ENCODE results near the gene KRT80. TPM values are rescaled to one million over a fixed set of nuclear protein-coding genes. Genes with fewer than 3 reads are reported as not detected.

Gene KRT80
- total RNA-seq, 1 donor from 2014 or later, result not detected

DNA sequence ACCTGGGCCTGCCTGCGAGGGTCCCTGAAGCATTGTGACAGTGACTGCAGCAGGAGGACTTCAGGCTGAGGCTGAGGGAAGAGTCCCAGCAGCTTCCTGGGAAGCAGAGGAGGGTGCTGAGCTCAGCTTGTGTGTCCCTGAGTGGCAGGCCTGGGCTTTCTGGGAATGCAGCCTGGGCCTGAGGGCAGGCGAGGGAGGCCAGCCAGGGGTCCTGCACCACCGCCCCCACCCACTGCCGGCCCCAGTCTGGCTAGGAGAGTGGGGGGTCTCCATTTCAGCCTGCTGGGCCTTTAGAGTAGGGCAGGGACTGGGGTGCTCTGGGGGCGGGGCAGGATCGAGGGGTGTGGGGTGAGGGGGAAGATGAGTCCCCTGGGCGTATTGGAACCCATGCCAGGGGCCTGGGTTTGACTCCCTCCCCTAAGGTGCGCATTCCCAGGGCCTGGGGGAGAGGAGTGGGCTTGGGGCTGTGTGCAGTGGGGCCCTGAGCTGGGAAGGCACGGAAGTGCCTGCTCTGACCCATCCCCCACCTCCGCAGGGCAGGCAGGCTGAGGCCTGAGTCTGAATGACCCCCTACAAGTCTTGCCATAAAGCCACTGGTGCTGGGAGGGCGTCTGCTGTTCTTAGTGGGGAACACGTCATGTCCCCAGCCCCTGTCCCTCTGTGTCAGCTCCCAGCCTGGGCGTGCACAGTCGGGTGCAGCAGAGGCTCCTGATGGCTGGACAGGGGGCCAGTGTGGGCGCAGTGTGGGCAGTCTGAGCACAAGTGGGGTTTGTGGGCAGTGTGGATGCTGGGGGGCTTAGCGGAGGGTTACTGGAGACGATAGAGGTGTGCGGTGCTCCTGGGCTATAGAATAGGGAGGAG lies 46.4 kb downstream of the KRT80 start:
- no peak for DNase-seq (ENCODE audit: low read depth, low spot score)
- TF ChIP-seq CTCF (conservative IDR thresholded peaks at IDR 0.05), result no peak
- H3K27me3 Mint-ChIP-seq (ENCODE audit: low read depth), result no peaks in the 10 kb centered on the region
- H3K36me3 Mint-ChIP-seq (ENCODE audit: low read depth), result no peaks in the 10 kb centered on the region
- H3K9me3 Mint-ChIP-seq, result no peaks in the 10 kb centered on the region
- peaks cover 27% of the 10 kb centered on the region for H3K4me1 Mint-ChIP-seq
- H3K27ac Mint-ChIP-seq (ENCODE audit: unreplicated experiment), result peak overlapping the region; percentile 97
- H3K4me3 Mint-ChIP-seq, result no peak overlapping the region

DNA sequence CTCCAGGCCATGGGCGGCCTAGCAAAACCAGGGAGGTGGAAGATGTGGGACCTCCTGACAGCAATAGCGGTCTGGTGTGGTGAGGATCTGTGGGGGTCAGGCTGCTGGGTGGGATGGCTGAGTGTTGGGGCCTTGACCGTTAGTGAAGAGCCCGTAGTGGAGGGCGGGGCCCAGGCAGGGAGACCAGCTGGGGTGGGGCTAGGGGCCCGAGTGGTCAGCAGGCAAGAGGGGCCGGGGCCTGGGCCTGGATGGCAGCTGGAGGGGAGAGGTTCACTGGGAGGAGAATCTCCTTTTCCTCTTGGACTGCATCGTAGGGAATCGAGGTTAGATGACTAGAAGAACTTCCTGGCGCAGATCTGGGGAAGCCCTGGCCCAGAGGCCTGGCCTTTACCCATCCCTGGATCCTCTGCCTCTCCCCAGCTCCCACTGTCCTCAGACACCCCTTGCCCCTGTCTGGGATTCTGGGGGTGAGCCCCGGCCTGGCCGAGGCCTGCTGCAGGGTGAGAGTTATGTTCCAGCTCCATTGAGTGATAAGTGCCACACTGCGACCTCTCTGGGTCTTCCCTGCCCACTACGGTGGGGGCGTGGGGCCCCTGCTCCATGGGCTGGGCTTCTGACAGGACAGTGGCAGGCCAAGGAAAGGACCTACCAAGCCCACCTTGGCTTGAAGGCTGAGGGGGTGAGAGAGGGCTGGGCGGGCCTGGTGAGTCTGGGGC lies 47.1 kb downstream of the KRT80 start:
- Mint-ChIP-seq H3K27ac (ENCODE audit: unreplicated experiment) (peak overlapping the region; percentile 57), H3K4me1 (peaks cover 31% of the 10 kb centered on the region), H3K9me3 (no peaks in the 10 kb centered on the region), H3K36me3 (ENCODE audit: low read depth) (no peaks in the 10 kb centered on the region), H3K4me3 (no peak overlapping the region), H3K27me3 (ENCODE audit: low read depth) (no peaks in the 10 kb centered on the region)
- TF ChIP-seq CTCF (conservative IDR thresholded peaks at IDR 0.05), result no peak
- no peak for DNase-seq (ENCODE audit: low read depth, low spot score)

DNA sequence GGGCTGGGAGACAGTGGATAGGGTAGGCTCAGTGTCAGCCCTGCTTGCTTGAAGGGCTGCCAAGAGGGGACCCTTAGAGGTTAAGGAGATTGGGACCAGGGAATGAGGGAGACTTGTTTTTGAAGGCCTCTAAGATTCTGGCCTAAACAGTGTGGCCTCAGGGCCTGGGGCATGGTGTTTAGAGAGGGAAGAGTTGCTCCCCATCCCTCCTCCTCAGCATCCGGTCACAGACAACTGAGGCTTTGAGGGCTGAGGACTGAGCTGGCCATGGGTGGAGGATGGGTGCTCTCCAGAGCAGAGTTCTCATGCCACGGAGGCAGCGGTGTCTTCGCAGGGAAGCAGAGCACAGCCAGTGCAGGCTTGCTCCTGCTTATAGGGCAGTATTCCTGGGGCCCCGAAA lies 49.4 kb downstream of the KRT80 start:
- TF ChIP-seq CTCF (conservative IDR thresholded peaks at IDR 0.05), result no peak
- H3K27me3 Mint-ChIP-seq (ENCODE audit: low read depth), result no peaks in the 10 kb centered on the region
- H3K4me3 Mint-ChIP-seq, result no peak overlapping the region
- no peak overlapping the region for H3K27ac Mint-ChIP-seq (ENCODE audit: unreplicated experiment)
- H3K36me3 Mint-ChIP-seq (ENCODE audit: low read depth), result no peaks in the 10 kb centered on the region
- H3K9me3 Mint-ChIP-seq, result no peaks in the 10 kb centered on the region
- no peak for DNase-seq (ENCODE audit: low read depth, low spot score)
- peaks cover 35% of the 10 kb centered on the region for H3K4me1 Mint-ChIP-seq

DNA sequence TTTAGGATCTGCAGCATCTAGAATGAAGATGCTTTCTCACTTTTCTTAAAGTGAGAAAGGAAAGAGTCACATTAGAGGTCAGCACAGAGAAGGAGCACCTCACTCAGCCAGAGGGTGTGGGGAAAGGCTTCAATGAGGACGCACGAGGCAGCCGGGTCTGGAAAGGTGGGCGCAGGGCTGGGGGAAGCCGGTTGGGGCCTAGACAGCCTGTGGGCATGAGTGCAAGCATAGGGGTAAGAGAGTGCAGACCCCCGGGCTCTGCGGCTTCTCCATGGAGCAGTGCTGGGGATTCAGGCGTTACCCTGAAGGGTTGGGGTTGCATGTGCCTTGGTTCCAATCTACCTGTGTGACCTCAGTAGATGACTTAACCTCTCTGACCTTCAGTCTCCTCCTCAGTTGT lies 49.9 kb downstream of the KRT80 start:
- no peak for DNase-seq (ENCODE audit: low read depth, low spot score)
- Mint-ChIP-seq H3K36me3 (ENCODE audit: low read depth) (no peaks in the 10 kb centered on the region), H3K27ac (ENCODE audit: unreplicated experiment) (no peak overlapping the region), H3K4me3 (no peak overlapping the region), H3K4me1 (peaks cover 35% of the 10 kb centered on the region), H3K9me3 (no peaks in the 10 kb centered on the region), H3K27me3 (ENCODE audit: low read depth) (no peaks in the 10 kb centered on the region)
- no peak for TF ChIP-seq CTCF (conservative IDR thresholded peaks at IDR 0.05)

- Mint-ChIP-seq H3K36me3 (ENCODE audit: low read depth) (no peaks in the 10 kb centered on the region), H3K27me3 (ENCODE audit: low read depth) (no peaks in the 10 kb centered on the region), H3K4me3 (no peak overlapping the region), H3K9me3 (no peaks in the 10 kb centered on the region), H3K4me1 (peaks cover 35% of the 10 kb centered on the region), H3K27ac (ENCODE audit: unreplicated experiment) (peak overlapping the region; percentile 13)
- no peak for DNase-seq (ENCODE audit: low read depth, low spot score)
- no peak for TF ChIP-seq CTCF (conservative IDR thresholded peaks at IDR 0.05)
Measured at GRCh38 chr12:52141306-52141705, 50.5 kb downstream of the KRT80 start.

Measured in neural crest cell (in vitro differentiated cells).